IMR-90 (cell line): ENCODE results near the gene SLC10A6. TPM values are rescaled to one million over a fixed set of nuclear protein-coding genes. Genes with fewer than 3 reads are reported as not detected.

Source experiments
- ATAC-seq: fragments of 200-7000 bp; cut with Tn5 transposase; 2 replicates; pipeline ENCODE4 v1.9.1; 2020; ENCODE audit warnings: low read depth, mild to moderate bottlenecking, moderate library complexity
- BruUV-seq: library from RNA; stranded (reverse); fragments of 400-500 nt; replicated peaks from 2 replicates; lab custom pipeline; 2021; lab: Mats Ljungman, UMichigan
- CTCF ChIA-PET: fragments of 300-600 bp; formaldehyde crosslinking; extraction: SDS; loops from one replicate; lab custom pipeline; 2021; ENCODE audit warnings: antibody characterized with exemption; lab: Yijun Ruan, JAX
- POLR2A ChIA-PET: fragments of 300-600 bp; sonication (Branson Sonifier 250); formaldehyde crosslinking; loops from one replicate; lab custom pipeline; 2022; ENCODE audit warnings: antibody characterized with exemption; ENCODE audit not compliant: unreplicated experiment; lab: Charles Lee
- DNase-seq: peaks from one replicate; pipeline ENCODE4 v3.0.0; 2013
- H2AFZ ChIP-seq: replicated peaks from 2 replicates; pipeline ENCODE3; 2013; ENCODE audit warnings: low read length, mild to moderate bottlenecking; ENCODE audit not compliant: poor library complexity
- H2AK5ac ChIP-seq: 2 replicates; pipeline ENCODE4 v1.6.1; 2013; ENCODE audit warnings: low read depth, low read length, inconsistent platforms
- H2AK9ac ChIP-seq: replicated peaks from 2 replicates; pipeline ENCODE3; 2013; ENCODE audit warnings: mild to moderate bottlenecking, low read depth, low read length, moderate library complexity; ENCODE audit not compliant: poor library complexity
- H2BK120ac ChIP-seq: 2 replicates; pipeline ENCODE4 v1.6.1; 2013; ENCODE audit warnings: low read depth, low read length, inconsistent platforms
- H2BK15ac ChIP-seq: 3 replicates; pipeline ENCODE4 v1.6.1; 2013; ENCODE audit warnings: low read depth, low read length, inconsistent platforms
- H2BK20ac ChIP-seq: 2 replicates; pipeline ENCODE4 v1.6.1; 2013; ENCODE audit warnings: low read depth, mild to moderate bottlenecking, inconsistent platforms, low read length, moderate library complexity
- H2BK5ac ChIP-seq: 2 replicates; pipeline ENCODE4 v1.6.1; 2013; ENCODE audit warnings: mild to moderate bottlenecking, low read depth, low read length, inconsistent platforms; ENCODE audit not compliant: poor library complexity, severe bottlenecking
- H3K14ac ChIP-seq: replicated peaks from 2 replicates; pipeline ENCODE4 v1.6.1; 2013; ENCODE audit warnings: low read depth, low read length, inconsistent platforms
- H3K18ac ChIP-seq: 2 replicates; pipeline ENCODE4 v1.6.1; 2013; ENCODE audit warnings: low read depth, low read length, control low read depth
- H3K23ac ChIP-seq: 2 replicates; pipeline ENCODE4 v1.6.1; 2013; ENCODE audit warnings: low read depth, low read length, inconsistent platforms
- H3K27ac ChIP-seq: 2 replicates; pipeline ENCODE4 v1.5.1; 2013; ENCODE audit warnings: mild to moderate bottlenecking, control low read depth, low read length; ENCODE audit not compliant: insufficient read depth
- H3K27me3 ChIP-seq: 2 replicates; pipeline ENCODE4 v1.6.1; 2013; ENCODE audit warnings: low read length; ENCODE audit not compliant: control insufficient read depth, insufficient read depth
- H3K36me3 ChIP-seq: 2 replicates; pipeline ENCODE4 v1.6.1; 2013; ENCODE audit warnings: low read length, mixed read lengths; ENCODE audit not compliant: control insufficient read depth, insufficient read depth
- H3K4ac ChIP-seq: 2 replicates; pipeline ENCODE4 v1.6.1; 2013; ENCODE audit warnings: low read depth, low read length, inconsistent platforms
- H3K4me1 ChIP-seq: 2 replicates; pipeline ENCODE4 v1.6.1; 2013; ENCODE audit warnings: low read length, mixed read lengths; ENCODE audit not compliant: control insufficient read depth, insufficient read depth
- H3K4me2 ChIP-seq: 2 replicates; pipeline ENCODE4 v1.6.1; 2013; ENCODE audit warnings: low read depth, mild to moderate bottlenecking, control low read depth, low read length, moderate library complexity
- H3K4me3 ChIP-seq: 2 replicates; pipeline ENCODE4 v1.5.1; 2013; ENCODE audit warnings: low read depth, mild to moderate bottlenecking, control low read depth, low read length, moderate library complexity; ENCODE audit not compliant: insufficient read depth
- H3K56ac ChIP-seq: 2 replicates; pipeline ENCODE4 v1.6.1; 2013; ENCODE audit warnings: low read length, inconsistent platforms; ENCODE audit not compliant: insufficient read depth; ENCODE audit errors: extremely low read depth
- H3K79me1 ChIP-seq, 2 experiments: 2 replicates each; pipeline ENCODE4 v1.6.1; 2013; ENCODE audit warnings: low read length in 2 of 2, inconsistent platforms in 1 of 2, low read depth in 1 of 2
- H3K9ac ChIP-seq: 2 replicates; pipeline ENCODE4 v1.6.1; 2013; ENCODE audit warnings: low read depth, low read length, control low read depth
- H3K9me1 ChIP-seq: 2 replicates; pipeline ENCODE4 v1.6.1; 2013; ENCODE audit warnings: low read length, inconsistent platforms; ENCODE audit not compliant: insufficient read depth
- H3K9me3 ChIP-seq: 2 replicates; pipeline ENCODE4 v1.6.1; 2013; ENCODE audit warnings: low read length; ENCODE audit not compliant: control insufficient read depth, insufficient read depth
- H4K20me1 ChIP-seq: 2 replicates; pipeline ENCODE4 v1.6.1; 2013; ENCODE audit warnings: low read length, inconsistent platforms; ENCODE audit not compliant: insufficient read depth
- H4K5ac ChIP-seq: 2 replicates; pipeline ENCODE4 v1.6.1; 2013; ENCODE audit warnings: mild to moderate bottlenecking, low read depth, low read length, control low read depth
- H4K8ac ChIP-seq, 2 experiments: 2 replicates each; pipeline ENCODE4 v1.6.1; 2013; ENCODE audit warnings: low read depth in 2 of 2, low read length in 2 of 2, control low read depth in 1 of 2, inconsistent platforms in 1 of 2
- H4K91ac ChIP-seq: 2 replicates; pipeline ENCODE4 v1.6.1; 2013; ENCODE audit warnings: low read depth, low read length, inconsistent platforms; ENCODE audit not compliant: insufficient read depth
- BHLHE40 ChIP-seq: fragments of 150-350 bp; IDR thresholded peaks from 2 replicates; pipeline ENCODE4 v1.6.1; 2016; ENCODE audit warnings: mild to moderate bottlenecking, low read depth, low read length
- WGBS, 2 experiments: methylation state at CpG; one replicate each; pipeline versions ENCODE4 v1.1.5 to v1.1.7; 2013; ENCODE audit warnings: missing lambda C conversion rate in 2 of 2; ENCODE audit not compliant: insufficient read length in 1 of 2; ENCODE audit errors: extremely low coverage in 2 of 2; 5-methylcytosine and 5-hydroxymethylcytosine counted together
- dilution Hi-C: fragments of 300-500 bp; cut with HindIII; formaldehyde crosslinking; loops from one replicate; pipeline ENCODE4 v1.14.3; 2018; ENCODE audit warnings: low sequenced_read_pairs; ENCODE audit not compliant: unreplicated experiment
- in situ Hi-C: fragments of 300-500 bp; cut with MboI; formaldehyde crosslinking; loops from 3 replicates; pipeline ENCODE4 v1.14.3; 2019; ENCODE audit warnings: low sequenced_read_pairs, inconsistent platforms, mixed read lengths
- intact Hi-C: fragments of 100-400 bp; cut with micrococcal nuclease; formaldehyde crosslinking; loops from 2 replicates; pipeline ENCODE4 v1.10.0; 2022
- polyA plus RNA-seq, 3 experiments: library from polyadenylated mRNA; depleted of rRNA; stranded (reverse); fragments of >200 nt; gene quantifications; 2 replicates each; pipeline ENCODE4 v1.2.3, GENCODE V29; 2012; ENCODE audit warnings: low replicate concordance in 1 of 3
- total RNA-seq: library from RNA; depleted of rRNA; stranded (reverse); fragments of >200 nt; gene quantifications from 2 replicates; pipeline ENCODE4 v1.2.3, GENCODE V29; 2012

Gene SLC10A6
- total and polyA plus RNA-seq, 2 of the 4 experiments (the other 2 are of a cell fraction): not detected

- intact Hi-C loops: no loop called here
- POLR2A ChIA-PET: interaction anchor here (0.7 to 1.4 kb wide), 2 partner anchors 13 to 55 kb away, joined by 3 to 5 read pairs; no protein-coding TSS in a partner anchor
- ATAC-seq: no peak
These were observed 30.3 kb downstream of the SLC10A6 start for GRCh38 chr4:86818841-86819240.

More at GRCh38 chr4:86818841-86819240, 30.3 kb downstream of the SLC10A6 start:
- H3K4me2 ChIP-seq: no peak overlapping the region
- TF ChIP-seq BHLHE40: no peak
- H3K4me1 ChIP-seq: peaks cover 4% of the 10 kb centered on the region
- H2BK20ac ChIP-seq: peak overlapping the region; percentile 79; the same call in 1 of the 2 replicates
- H3K27ac ChIP-seq: no peak overlapping the region
- H2BK5ac ChIP-seq: no peak overlapping the region
- no peak overlapping the region for H2AFZ ChIP-seq
- no peak overlapping the region for H3K14ac ChIP-seq
- peak overlapping the region; percentile 55; the same call in 1 of the 2 replicates for H3K4ac ChIP-seq
- no TSS peak for BruUV-seq
- no peak overlapping the region for H3K23ac ChIP-seq
- in situ Hi-C loops (no loop called here), dilution Hi-C loops (no loop called here)
- H2BK120ac ChIP-seq: peak overlapping the region; percentile 47; the same call in 1 of the 2 replicates
- no peak overlapping the region for H3K56ac ChIP-seq
- H3K36me3 ChIP-seq: peaks cover 9% of the 10 kb centered on the region
- H4K5ac ChIP-seq: no peak overlapping the region
- peak overlapping the region; percentile 81; the same call in 1 of the 3 replicates for H2BK15ac ChIP-seq
- CTCF ChIA-PET: interaction anchor here (1.1 kb wide), 1 partner anchor 320 kb away, joined by 3 read pairs; no protein-coding TSS in a partner anchor
- 93% methylated on average over 2 of the region's 3 CpGs; no CpG with 5 or more reads in 1 of the 2 experiments for WGBS, 2 experiments
- no peak overlapping the region for H3K4me3 ChIP-seq
- no peak overlapping the region for H3K18ac ChIP-seq
- peak overlapping the region; percentile 75; the same call in 1 of the 2 replicates for H2AK5ac ChIP-seq
- no peaks in the 10 kb centered on the region for H3K27me3 ChIP-seq
- peak overlapping the region in 1 of 2 experiments; percentile 39; a peak in 1 of 4 replicates for H4K8ac ChIP-seq
- no peak overlapping the region for H2AK9ac ChIP-seq
- DNase-seq: no peak
- peaks cover 9% of the 10 kb centered on the region for H3K9me3 ChIP-seq
- no peaks in the 10 kb centered on the region for H3K9me1 ChIP-seq
- H3K79me1 ChIP-seq: no peaks in the 10 kb centered on the region
- H4K20me1 ChIP-seq: no peaks in the 10 kb centered on the region
- H4K91ac ChIP-seq: no peak overlapping the region
- no peak overlapping the region for H3K9ac ChIP-seq
